ENCODE data around the gene RCAN3.

RCAN3 gene

GRCh38 chr1:24551290-24551959 lies 48.8 kb downstream of the RCAN3 start:
- DNase-seq (ENCODE audit: low read depth) = no peak

GRCh38 chr1:24551960-24552571 lies 49.4 kb downstream of the RCAN3 start:
- no peak for DNase-seq (ENCODE audit: low read depth)

GRCh38 chr1:24553931-24554330 lies 51.3 kb downstream of the RCAN3 start:
- no peak for DNase-seq (ENCODE audit: low read depth)

GRCh38 chr1:24554714-24555113 lies 52.1 kb downstream of the RCAN3 start:
- no peak for DNase-seq (ENCODE audit: low read depth)

GRCh38 chr1:24555591-24556413 lies 53.2 kb downstream of the RCAN3 start, which contains the start of gene NCMAP:
TSS of gene NCMAP (plus strand) at chr1:24556087. CDS start at chr1:24595431, 39,344 bp downstream.
- DNase-seq (ENCODE audit: low read depth) = peak; percentile 35

GRCh38 chr1:24556414-24556795 lies 53.8 kb downstream of the RCAN3 start:
- no peak for DNase-seq (ENCODE audit: low read depth)

GRCh38 chr1:24557220-24557619 lies 54.6 kb downstream of the RCAN3 start:
- DNase-seq (ENCODE audit: low read depth) = no peak

- DNase-seq (ENCODE audit: low read depth) = no peak
These were observed 55.1 kb downstream of the RCAN3 start for GRCh38 chr1:24557711-24558131.

- DNase-seq (ENCODE audit: low read depth) = no peak
These were observed 55.8 kb downstream of the RCAN3 start for GRCh38 chr1:24558455-24558854.

GRCh38 chr1:24558902-24559791 lies 56.5 kb downstream of the RCAN3 start:
- no peak for DNase-seq (ENCODE audit: low read depth)

GRCh38 chr1:24560361-24560760 lies 57.7 kb downstream of the RCAN3 start:
- DNase-seq (ENCODE audit: low read depth) = no peak

GRCh38 chr1:24562625-24563024 lies 60.0 kb downstream of the RCAN3 start:
- DNase-seq (ENCODE audit: low read depth) = no peak

GRCh38 chr1:24564695-24565094 lies 62.1 kb downstream of the RCAN3 start:
- no peak for DNase-seq (ENCODE audit: low read depth)

- DNase-seq (ENCODE audit: low read depth) = no peak
These were observed 63.7 kb downstream of the RCAN3 start for GRCh38 chr1:24566236-24566867.

GRCh38 chr1:24567792-24568388 lies 65.3 kb downstream of the RCAN3 start:
- no peak for DNase-seq (ENCODE audit: low read depth)

GRCh38 chr1:24568475-24568874 lies 65.8 kb downstream of the RCAN3 start:
- DNase-seq (ENCODE audit: low read depth) = no peak

- no peak for DNase-seq (ENCODE audit: low read depth)
These were observed 67.9 kb downstream of the RCAN3 start for GRCh38 chr1:24570265-24571125.

- DNase-seq (ENCODE audit: low read depth) = no peak
These were observed 69.7 kb downstream of the RCAN3 start for GRCh38 chr1:24572301-24572700.

GRCh38 chr1:24575905-24576587 lies 73.4 kb downstream of the RCAN3 start:
- DNase-seq (ENCODE audit: low read depth) = no peak

Data from activated T-helper 1 cell treated with Interleukin-2 at 50 U/mL for 16 hours (primary cell).